Right lobe of liver (tissue), 4 donors: ENCODE measurements around the gene EXOC4.

Source experiments
- CTCF ChIP-seq, 4 donors: fragments of 200-600 bp in 3 of 4; fragments of 450-650 bp in 1 of 4; IDR thresholded peaks; one replicate each; pipeline versions ENCODE4 v1.5.1 to v1.8.0; 2016 to 2022; ENCODE audit warnings: antibody characterized with exemption in 4 of 4, mild to moderate bottlenecking in 2 of 4
- POLR2A ChIP-seq: fragments of 450-650 bp; IDR thresholded peaks from one replicate; pipeline ENCODE4 v1.6.1; 2017; ENCODE audit warnings: antibody characterized with exemption, mild to moderate bottlenecking
- donor health status: DM: no; HTN: no; CAD: no.
- donor health status: DM: no; HTN: no; CAD: no.
- donor health status: DM: no; HTN: yes; CAD: no.

GRCh38 chr7:134070673-134071072 is 817.8 kb downstream of the EXOC4 start:
- TF ChIP-seq CTCF (IDR thresholded peaks at IDR 0.05) (no peak), POLR2A (no peak)
